Parathyroid adenoma (tissue), 2 donors: ENCODE measurements around the gene UBE2U.

Experiments
- H2AFZ ChIP-seq: fragments of 300-600 bp; sonication (generic); one replicate; pipeline ENCODE4 v1.7.0; 2017; ENCODE audit warnings: antibody characterized with exemption, mild to moderate bottlenecking
- H3K27ac ChIP-seq: fragments of 300-600 bp; sonication (generic); one replicate; pipeline ENCODE4 v1.7.0; 2017
- H3K27me3 ChIP-seq: fragments of 300-600 bp; sonication (generic); one replicate; pipeline ENCODE4 v1.7.0; 2017; ENCODE audit warnings: low read length; ENCODE audit not compliant: control insufficient read depth, insufficient read depth
- H3K36me3 ChIP-seq: fragments of 300-600 bp; sonication (generic); one replicate; pipeline ENCODE4 v1.7.0; 2017; ENCODE audit warnings: low read length; ENCODE audit not compliant: control insufficient read depth, insufficient read depth
- H3K4me1 ChIP-seq: fragments of 300-600 bp; sonication (generic); one replicate; pipeline ENCODE4 v1.7.0; 2017; ENCODE audit warnings: control low read depth
- H3K4me2 ChIP-seq: fragments of 300-600 bp; sonication (generic); one replicate; pipeline ENCODE4 v1.7.0; 2017; ENCODE audit warnings: low read length
- H3K4me3 ChIP-seq: fragments of 300-600 bp; sonication (generic); one replicate; pipeline ENCODE4 v1.7.0; 2017; ENCODE audit warnings: low read depth, low read length
- H3K79me2 ChIP-seq: fragments of 300-600 bp; sonication (generic); one replicate; pipeline ENCODE4 v1.7.0; 2017; ENCODE audit warnings: control low read depth
- H3K9ac ChIP-seq: fragments of 300-600 bp; sonication (generic); one replicate; pipeline ENCODE4 v1.7.0; 2017; ENCODE audit warnings: mild to moderate bottlenecking
- H3K9me3 ChIP-seq: fragments of 300-600 bp; sonication (generic); one replicate; pipeline ENCODE4 v1.7.0; 2017; ENCODE audit warnings: low read length; ENCODE audit not compliant: control insufficient read depth
- TF ChIP-seq, protein P1 (sequence below): fragments of 300-600 bp; sonication (generic); IDR thresholded peaks from one replicate; pipeline ENCODE4 v1.7.0; 2017; ENCODE audit warnings: antibody characterized with exemption, mild to moderate bottlenecking
- donor health status: primary hyperparathyroidism.

Gene UBE2U

DNA sequence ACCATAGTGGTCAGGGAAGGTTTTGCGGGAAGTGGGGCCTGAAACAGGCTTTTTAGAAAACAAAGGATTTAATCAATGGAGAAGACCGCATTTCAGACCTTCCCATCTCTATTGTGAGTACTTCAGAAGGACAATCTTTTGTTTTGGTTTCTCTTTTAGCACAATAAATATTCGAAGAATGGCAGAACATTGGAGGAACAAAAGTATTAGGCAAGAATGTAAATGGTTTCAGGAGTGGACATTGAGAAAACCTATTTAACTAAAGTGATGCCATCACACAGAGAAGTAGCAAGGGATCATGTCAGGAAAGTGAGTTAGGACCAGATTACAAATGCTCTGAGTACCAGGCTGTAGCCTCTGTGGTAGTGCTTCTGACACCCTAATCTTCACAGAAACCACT is 26.8 kb upstream of the UBE2U start:
- Histone ChIP-seq H3K27ac (no peak overlapping the region), H3K4me1 (no peaks in the 10 kb centered on the region), H3K27me3 (no peaks in the 10 kb centered on the region), H3K9me3 (no peaks in the 10 kb centered on the region), H3K79me2 (no peaks in the 10 kb centered on the region), H3K4me2 (no peak overlapping the region), H3K9ac (no peak overlapping the region), H2AFZ (no peak overlapping the region), H3K4me3 (no peak overlapping the region), H3K36me3 (no peaks in the 10 kb centered on the region)
- TF ChIP-seq, protein P1, sequence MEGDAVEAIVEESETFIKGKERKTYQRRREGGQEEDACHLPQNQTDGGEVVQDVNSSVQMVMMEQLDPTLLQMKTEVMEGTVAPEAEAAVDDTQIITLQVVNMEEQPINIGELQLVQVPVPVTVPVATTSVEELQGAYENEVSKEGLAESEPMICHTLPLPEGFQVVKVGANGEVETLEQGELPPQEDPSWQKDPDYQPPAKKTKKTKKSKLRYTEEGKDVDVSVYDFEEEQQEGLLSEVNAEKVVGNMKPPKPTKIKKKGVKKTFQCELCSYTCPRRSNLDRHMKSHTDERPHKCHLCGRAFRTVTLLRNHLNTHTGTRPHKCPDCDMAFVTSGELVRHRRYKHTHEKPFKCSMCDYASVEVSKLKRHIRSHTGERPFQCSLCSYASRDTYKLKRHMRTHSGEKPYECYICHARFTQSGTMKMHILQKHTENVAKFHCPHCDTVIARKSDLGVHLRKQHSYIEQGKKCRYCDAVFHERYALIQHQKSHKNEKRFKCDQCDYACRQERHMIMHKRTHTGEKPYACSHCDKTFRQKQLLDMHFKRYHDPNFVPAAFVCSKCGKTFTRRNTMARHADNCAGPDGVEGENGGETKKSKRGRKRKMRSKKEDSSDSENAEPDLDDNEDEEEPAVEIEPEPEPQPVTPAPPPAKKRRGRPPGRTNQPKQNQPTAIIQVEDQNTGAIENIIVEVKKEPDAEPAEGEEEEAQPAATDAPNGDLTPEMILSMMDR: no peak

GRCh38 chr1:64179588-64179987 is 23.8 kb upstream of the UBE2U start:
- no peak overlapping the region for H3K4me2 ChIP-seq
- no peaks in the 10 kb centered on the region for H3K4me1 ChIP-seq
- H3K9me3 ChIP-seq: no peaks in the 10 kb centered on the region
- H3K79me2 ChIP-seq: no peaks in the 10 kb centered on the region
- no peak overlapping the region for H3K9ac ChIP-seq
- TF ChIP-seq, protein P1: no peak
- H3K36me3 ChIP-seq: no peaks in the 10 kb centered on the region
- no peaks in the 10 kb centered on the region for H3K27me3 ChIP-seq
- no peak overlapping the region for H3K27ac ChIP-seq
- H3K4me3 ChIP-seq: no peak overlapping the region
- no peak overlapping the region for H2AFZ ChIP-seq

GRCh38 chr1:64182207-64182606 is 21.2 kb upstream of the UBE2U start:
- no peaks in the 10 kb centered on the region for H3K4me1 ChIP-seq
- H3K27me3 ChIP-seq: no peaks in the 10 kb centered on the region
- H3K4me2 ChIP-seq: no peak overlapping the region
- no peaks in the 10 kb centered on the region for H3K9me3 ChIP-seq
- no peak overlapping the region for H3K4me3 ChIP-seq
- no peaks in the 10 kb centered on the region for H3K79me2 ChIP-seq
- H3K27ac ChIP-seq: no peak overlapping the region
- H3K36me3 ChIP-seq: no peaks in the 10 kb centered on the region
- TF ChIP-seq, protein P1: no peak
- no peak overlapping the region for H2AFZ ChIP-seq
- H3K9ac ChIP-seq: no peak overlapping the region

DNA sequence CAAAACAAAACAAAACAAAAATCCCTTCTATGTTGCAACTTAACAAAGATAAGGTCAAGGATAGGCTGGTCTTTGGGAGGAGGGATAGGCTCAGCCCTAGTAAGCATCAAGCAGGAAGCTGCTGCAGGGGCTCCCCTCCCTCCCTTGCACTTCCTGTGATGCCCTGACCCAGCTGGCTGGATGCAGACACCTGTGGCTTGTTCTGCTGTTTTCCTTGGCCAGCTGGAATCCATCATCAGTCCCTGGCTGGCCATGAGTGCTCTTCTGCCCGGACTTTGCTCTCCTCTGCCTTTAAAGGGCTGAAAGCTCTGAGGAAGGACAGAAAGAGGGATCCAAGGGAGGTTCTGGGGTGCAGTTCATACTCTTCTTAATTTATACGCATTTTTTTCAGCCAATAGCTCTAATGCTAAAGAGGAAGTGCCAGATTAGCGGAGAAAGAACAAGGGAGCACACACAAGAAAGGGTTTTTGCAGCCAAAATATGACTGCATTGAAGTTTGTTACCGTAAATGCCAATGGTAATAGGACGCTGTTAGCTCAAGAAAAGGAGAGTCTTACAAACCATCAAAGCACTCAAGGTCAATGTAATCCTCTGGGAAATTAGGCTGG is 19.9 kb upstream of the UBE2U start:
- TF ChIP-seq, protein P1: no peak
- no peak overlapping the region for H3K4me2 ChIP-seq
- no peak overlapping the region for H3K4me3 ChIP-seq
- H3K4me1 ChIP-seq: no peaks in the 10 kb centered on the region
- no peaks in the 10 kb centered on the region for H3K79me2 ChIP-seq
- no peak overlapping the region for H2AFZ ChIP-seq
- H3K9me3 ChIP-seq: no peaks in the 10 kb centered on the region
- no peaks in the 10 kb centered on the region for H3K27me3 ChIP-seq
- no peaks in the 10 kb centered on the region for H3K36me3 ChIP-seq
- H3K27ac ChIP-seq: no peak overlapping the region
- no peak overlapping the region for H3K9ac ChIP-seq

DNA sequence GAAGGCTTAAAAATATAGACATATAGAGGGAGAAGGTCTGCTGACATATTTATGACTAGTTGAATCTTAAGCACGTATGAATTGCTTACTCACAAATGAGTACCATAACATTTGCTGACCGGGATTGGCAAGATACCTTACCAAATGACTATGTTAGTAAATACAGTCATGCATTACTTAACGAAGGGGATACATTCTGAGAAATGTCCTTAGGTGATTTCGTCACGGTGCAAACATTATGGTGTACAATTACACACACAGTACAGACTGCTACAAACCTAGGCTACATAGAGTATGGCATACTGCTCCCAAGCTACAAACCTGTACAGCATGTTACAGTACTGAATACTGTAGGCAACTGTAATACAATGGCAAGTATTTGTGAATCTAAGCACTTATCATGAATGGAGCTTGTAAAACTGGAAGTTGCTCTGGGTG is 19.4 kb upstream of the UBE2U start:
- TF ChIP-seq, protein P1: no peak
- H3K36me3 ChIP-seq: no peaks in the 10 kb centered on the region
- H3K79me2 ChIP-seq: no peaks in the 10 kb centered on the region
- H3K4me2 ChIP-seq: no peak overlapping the region
- H3K4me1 ChIP-seq: no peaks in the 10 kb centered on the region
- no peak overlapping the region for H3K9ac ChIP-seq
- no peak overlapping the region for H3K27ac ChIP-seq
- H2AFZ ChIP-seq: no peak overlapping the region
- H3K4me3 ChIP-seq: no peak overlapping the region
- no peaks in the 10 kb centered on the region for H3K27me3 ChIP-seq
- H3K9me3 ChIP-seq: no peaks in the 10 kb centered on the region
